Renal cortical epithelial cell (primary cell): Measurements from ENCODE around the gene TNFRSF11A. TPM values are rescaled to one million over a fixed set of nuclear protein-coding genes. Genes with fewer than 3 reads are reported as not detected.

Source experiments
- DNase-seq: peaks from one replicate; pipeline ENCODE4 v3.0.0-alpha.2; 2011; ENCODE audit warnings: low read depth
- total RNA-seq: library from RNA; depleted of rRNA; stranded (reverse); fragments of >200 nt; gene quantifications from 2 replicates; pipeline ENCODE4 v1.2.3, GENCODE V29; 2014

Gene TNFRSF11A
- total RNA-seq: 1.4 and 3.3 TPM in 2 replicates

GRCh38 chr18:62324917-62325805 is at the start of gene TNFRSF11A:
Gene TNFRSF11A, plus strand, starts transcription at chr18:62325310. Its CDS starts 43 bp downstream, at chr18:62325353.
- no peak for DNase-seq

- DNase-seq: no peak
Measured at GRCh38 chr18:62277045-62277444, 48.1 kb upstream of the TNFRSF11A start.

- DNase-seq: no peak
Measured at GRCh38 chr18:62279561-62279960, 45.5 kb upstream of the TNFRSF11A start.

- no peak for DNase-seq
Measured at GRCh38 chr18:62280058-62280457, 45.1 kb upstream of the TNFRSF11A start.

DNA sequence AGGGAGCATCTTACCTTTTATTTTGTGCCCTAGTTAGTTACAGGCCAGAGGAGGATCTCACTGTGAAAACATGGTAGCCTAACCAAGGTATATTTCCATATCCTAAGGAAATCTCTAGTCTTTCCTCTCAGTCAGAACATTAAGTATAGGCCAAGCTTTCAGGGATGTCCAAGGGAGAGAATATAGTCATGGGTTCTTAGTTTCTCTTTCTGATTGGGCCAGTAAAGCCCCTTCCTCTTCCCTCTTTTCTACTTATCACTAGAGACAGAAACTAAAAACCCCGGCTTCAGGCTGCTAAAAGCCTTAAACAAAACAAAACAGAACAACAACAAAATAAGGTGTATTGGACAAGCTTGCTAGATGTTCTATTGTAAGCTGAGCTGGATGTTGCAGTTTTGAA is 44.3 kb upstream of the TNFRSF11A start:
- DNase-seq: no peak

GRCh38 chr18:62281684-62282083 is 43.4 kb upstream of the TNFRSF11A start:
- DNase-seq: peak; percentile 82

DNA sequence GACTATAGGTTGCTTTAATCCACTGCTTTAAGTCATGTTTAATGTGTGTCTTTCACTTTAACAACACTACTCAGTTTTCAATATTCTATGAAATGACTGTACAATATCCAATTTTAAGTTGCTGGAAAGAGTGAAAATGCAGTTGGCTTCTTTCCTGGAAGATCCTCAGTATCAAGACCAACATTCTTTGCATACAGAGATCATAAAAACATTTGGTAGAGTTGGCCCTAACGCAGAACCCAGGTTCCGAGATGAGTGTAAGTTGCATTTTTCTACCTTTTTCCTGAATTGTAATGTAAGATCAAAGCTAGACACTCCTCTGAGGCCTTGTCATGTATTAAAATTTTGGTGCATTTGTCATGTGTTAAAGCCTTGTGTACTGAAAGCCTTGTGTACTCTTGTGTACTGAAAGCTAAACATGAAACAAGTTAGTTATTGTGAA is 42.9 kb upstream of the TNFRSF11A start:
- no peak for DNase-seq

DNA sequence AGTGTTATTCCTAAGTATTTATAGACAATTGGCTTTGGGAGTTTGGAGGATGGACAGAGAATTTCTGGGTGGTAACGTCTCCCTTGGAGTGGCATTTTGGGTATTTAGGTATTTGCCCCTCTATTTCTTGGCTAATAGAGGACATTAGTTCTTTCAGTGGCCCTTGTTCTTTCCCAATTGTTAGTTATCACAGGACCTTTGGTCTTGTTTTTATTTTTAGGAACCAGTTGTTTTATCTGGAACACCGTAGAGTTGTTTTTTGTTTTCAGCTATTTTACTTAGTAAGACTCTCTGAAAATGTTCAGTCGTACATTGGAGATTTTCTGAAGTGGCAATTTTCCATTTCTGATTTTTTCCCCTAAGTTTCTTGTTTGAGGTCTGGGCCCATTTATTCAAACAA is 40.5 kb upstream of the TNFRSF11A start:
- no peak for DNase-seq

DNA sequence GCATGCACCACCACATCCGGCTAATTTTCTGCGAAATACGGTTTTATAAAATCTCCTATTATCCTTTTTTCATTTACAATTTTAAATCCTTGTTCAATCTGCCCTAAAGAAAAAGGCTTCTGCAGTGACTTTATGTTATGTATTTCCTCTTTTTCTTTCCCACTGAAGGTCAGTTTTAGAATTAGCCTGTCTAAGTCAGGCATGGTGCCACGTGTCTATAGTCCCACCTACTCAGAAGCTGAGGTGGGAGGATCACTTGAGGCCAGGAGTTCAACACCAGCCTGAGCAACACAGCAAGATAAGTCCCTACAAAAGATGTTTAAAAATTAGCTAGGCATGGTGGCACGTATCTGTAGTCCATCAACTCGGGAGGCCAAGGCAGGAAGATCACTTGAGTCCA is 39.8 kb upstream of the TNFRSF11A start:
- no peak for DNase-seq

DNA sequence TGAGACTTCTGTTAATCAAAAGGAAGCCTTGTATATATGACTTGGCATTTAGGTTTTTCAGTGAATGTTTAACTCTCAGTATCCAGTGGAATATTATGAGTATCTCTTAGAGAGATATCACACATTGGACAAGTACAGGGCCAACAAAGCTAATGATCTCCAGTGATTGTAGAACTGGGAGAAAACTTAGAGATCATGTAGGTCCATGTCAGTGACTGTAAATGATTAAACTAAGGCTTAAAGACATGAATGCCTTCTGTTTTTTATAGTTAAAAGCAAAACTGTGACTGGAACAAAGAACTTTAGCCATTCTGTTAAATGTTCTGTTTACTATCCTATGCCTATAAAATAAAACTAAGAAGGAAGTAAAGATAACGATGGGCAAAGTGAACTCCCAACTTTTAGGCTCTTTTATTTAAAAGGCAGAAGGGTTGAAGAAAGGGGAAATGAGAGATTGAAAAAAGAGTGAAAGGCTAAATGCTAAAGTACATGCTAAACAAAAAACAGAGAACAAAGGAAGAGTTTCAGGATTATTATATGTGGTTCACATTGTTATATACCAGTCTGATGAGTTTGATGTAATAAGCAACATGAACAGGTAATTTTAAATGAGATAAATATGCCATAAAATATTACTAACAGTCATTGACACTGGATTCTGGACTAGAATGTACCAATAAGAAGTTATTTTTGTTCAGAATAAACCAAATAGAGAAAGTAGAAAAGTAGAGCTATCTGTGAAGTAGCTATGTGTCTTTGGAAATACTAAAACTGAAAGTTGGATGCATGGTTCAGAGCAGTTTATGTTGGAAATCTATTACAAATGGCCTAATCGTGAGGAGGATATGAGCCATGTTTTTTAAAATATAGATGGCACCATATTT is 37.1 kb upstream of the TNFRSF11A start:
- peak; percentile 79 for DNase-seq

- DNase-seq: no peak
Measured at GRCh38 chr18:62288665-62289008, 36.5 kb upstream of the TNFRSF11A start.

GRCh38 chr18:62289047-62289446 is 36.1 kb upstream of the TNFRSF11A start:
- peak; percentile 46 for DNase-seq

DNA sequence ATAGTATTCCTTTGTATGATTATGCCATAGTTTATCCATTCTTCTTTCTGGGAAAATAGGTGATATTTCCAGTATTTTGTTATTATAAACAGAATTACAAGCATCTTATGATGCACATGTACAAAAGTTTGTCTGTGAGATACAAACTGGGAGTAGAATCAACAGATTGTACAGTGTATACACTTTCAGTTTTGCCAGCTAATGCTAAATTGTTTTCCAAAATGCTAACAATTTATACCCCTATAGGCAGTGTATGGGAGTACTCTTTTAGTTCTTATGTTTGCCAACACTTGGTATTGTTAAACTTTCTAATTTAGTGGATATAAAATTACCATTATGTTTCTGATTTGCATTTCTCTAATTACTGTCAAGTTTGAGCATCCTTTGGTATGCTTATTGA is 31.0 kb upstream of the TNFRSF11A start:
- no peak for DNase-seq

- no peak for DNase-seq
Measured at GRCh38 chr18:62300359-62300963, 24.6 kb upstream of the TNFRSF11A start.

- no peak for DNase-seq
Measured at GRCh38 chr18:62301322-62301721, 23.8 kb upstream of the TNFRSF11A start.

- no peak for DNase-seq
Measured at GRCh38 chr18:62312851-62313250, 12.3 kb upstream of the TNFRSF11A start.

DNA sequence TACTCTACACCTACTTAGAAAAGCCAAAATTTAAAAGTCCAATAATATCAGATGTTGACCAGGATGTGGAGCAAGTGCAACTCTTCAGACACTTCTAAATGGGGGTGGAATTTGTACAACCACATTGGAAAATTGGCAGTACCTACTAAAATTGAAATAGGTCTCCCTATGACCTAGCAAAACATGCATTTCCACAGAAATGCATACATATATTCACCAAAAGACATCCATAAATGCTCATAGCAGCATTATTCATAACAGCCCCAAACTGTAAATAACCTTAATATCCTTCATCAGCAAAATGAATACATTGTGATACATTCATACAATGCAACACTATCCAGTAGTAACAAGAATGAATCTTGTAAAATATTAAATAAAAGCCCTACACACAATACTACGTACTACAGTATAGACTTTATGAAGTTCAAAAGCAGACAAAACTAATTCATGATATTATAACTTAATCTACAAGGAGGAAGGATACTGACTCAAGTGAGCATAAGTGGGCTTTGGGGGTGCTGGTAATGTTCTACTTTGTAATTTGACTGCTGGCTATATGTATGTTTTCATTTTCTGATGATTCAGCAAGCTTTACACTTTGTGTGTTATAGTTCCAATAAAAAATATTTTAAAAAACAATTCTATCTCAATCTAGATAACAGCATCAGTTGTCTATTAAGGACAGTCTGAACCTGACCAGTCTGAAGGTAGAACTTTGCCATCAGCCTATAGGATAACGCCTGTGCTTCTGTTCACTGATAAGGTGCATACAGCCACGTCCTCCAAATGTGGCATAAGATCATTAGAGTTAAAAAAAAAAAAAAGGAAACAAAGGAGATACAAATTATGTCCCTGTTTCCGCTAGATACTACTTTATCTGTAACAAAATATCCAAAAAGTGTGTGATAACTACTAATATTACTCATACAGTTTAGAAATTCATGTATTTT is 6.6 kb upstream of the TNFRSF11A start:
- no peak for DNase-seq

DNA sequence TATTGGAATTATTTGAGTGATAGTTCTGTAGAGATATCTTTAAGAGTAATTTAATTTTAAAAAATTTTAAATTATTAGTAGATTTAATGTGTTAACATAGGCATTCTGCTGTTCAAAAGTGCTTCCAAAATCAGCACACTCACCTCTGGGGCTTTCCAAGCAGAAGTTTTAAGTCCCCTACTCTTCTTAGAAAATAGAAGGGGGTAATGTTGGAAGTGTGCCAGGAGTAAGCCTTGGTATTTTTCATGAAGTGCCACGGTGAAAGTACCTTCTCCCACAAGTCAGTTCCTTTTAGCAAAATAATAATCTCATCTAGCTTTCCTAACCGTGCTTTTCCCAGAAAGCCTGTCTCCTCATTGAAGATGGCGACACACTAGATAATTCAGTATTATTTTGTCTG is 3.9 kb upstream of the TNFRSF11A start:
- DNase-seq: no peak

DNA sequence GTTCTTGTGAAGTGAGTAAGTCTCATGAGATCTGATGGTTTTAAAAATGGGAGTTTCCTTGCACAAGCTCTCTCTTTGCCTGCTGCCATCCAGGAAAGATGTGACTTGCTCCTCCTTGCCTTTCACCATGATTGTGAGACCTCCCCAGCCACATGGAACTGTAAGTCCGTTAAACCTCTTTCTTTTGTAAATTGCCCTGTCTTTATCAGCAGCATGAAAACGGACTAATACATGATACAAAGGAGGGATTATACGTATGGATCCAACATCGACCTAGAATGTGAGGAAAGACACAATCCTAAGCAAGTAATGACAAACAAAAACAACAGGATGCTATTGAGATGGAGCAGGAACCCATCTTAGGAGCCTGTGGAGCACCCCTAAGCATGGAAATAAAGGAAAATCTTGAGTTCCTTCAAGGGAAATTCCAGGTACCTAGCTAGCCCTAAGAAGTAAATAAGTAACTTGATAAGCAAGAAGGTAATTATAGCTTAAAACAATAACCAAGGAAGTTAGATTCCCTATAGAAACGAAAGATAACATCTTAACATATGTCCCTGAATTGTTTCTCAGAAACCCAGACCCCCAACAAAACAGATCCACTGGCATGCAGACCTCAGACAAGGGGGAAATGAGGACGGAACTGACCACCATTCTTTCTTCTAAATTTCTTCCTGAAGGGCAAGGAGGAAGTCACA is 1.5 kb upstream of the TNFRSF11A start:
- DNase-seq: peak; percentile 41

GRCh38 chr18:62324181-62324828 is 805 bp upstream of the TNFRSF11A start:
- DNase-seq: no peak
